Esophagus squamous epithelium (tissue), 4 donors: ENCODE measurements around the gene SPTBN5.
A peak's percentile ranks its signal among the peaks of the same experiment; 100 is the strongest.

Source experiments
- CTCF ChIP-seq, 6 experiments: fragments of 450-650 bp in 4 of 6; fragments of 200-600 bp in 2 of 6; sonication (generic) in 2 of 6; IDR thresholded peaks; one replicate each; pipeline ENCODE4 v1.5.1; 2016 to 2019; ENCODE audit warnings: antibody characterized with exemption in 6 of 6, mild to moderate bottlenecking in 4 of 6, moderate library complexity in 4 of 6
- POLR2A ChIP-seq, 4 donors: fragments of 450-650 bp; IDR thresholded peaks; one replicate each; pipeline ENCODE4 v1.6.1; 2017; ENCODE audit warnings: antibody characterized with exemption in 4 of 4, mild to moderate bottlenecking in 4 of 4, moderate library complexity in 3 of 4

DNA sequence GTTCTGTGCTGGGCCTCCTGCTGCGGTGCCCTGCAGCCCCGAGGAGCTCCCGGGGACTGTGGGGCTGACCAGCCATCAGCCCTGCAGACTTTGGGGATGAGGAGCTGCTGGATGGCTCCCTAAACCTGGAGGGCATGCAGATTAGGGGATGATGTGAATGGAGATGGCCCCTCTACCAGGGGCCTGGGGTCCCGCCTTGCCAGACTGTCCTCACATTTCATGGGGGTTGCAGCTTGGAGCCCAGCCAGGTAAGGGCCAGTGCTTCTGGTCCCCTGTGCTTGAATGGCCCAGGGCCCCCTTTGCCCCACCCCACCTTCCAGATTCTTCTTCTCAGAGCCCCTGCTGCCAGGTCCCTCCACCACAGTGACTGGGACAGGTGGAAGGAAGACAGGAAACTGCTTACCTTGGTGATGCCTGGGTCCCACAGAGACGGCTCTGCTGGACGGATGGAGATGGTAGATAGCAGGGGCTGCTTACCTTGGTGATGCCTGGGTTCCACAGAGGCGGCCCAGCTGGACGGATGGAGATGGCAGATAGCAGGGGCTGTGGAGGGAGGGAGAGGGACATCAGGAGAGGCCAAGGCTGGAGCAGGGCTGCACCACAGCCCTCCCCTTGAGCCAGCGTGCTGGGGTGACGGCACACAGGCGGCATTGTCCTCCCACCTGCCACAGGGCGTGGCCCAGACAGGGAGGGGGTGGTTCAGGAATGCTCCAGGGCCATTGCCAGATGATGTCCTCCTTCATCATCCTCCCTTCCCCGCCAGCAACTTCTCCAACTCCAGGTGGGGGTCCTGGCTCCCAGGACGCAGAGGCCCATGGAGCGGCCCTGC is at the start of gene SPTBN5:
- no peak for TF ChIP-seq POLR2A (IDR thresholded peaks at IDR 0.05)
- peak in 1 of 6 experiments; percentile 6 for TF ChIP-seq CTCF (IDR thresholded peaks at IDR 0.05)
